UCSD-AML1 (cell line): ENCODE data around the gene SPARCL1.
"Not testable (repeated sequence)": the region's sequence is repeated elsewhere in the genome, so short reads cannot be mapped to it uniquely, and the experiment has no call there.

Experiments used
- DNase-seq: peaks from one replicate; lab custom pipeline; 2025; ENCODE audit not compliant: unreplicated experiment; lab: John Stamatoyannopoulos, UW

SPARCL1 gene

GRCh38 chr4:87451537-87451936 is 77.6 kb downstream of the SPARCL1 start:
- DNase-seq = no peak

- not testable (repeated sequence) for DNase-seq
These were observed 82.8 kb downstream of the SPARCL1 start for GRCh38 chr4:87446375-87446774.

- no peak for DNase-seq
These were observed 83.2 kb downstream of the SPARCL1 start for GRCh38 chr4:87445964-87446363.

GRCh38 chr4:87444741-87445140 is 84.4 kb downstream of the SPARCL1 start:
- no peak for DNase-seq

GRCh38 chr4:87442889-87443288 is 86.3 kb downstream of the SPARCL1 start:
- DNase-seq = no peak

- DNase-seq = no peak
These were observed 95.8 kb downstream of the SPARCL1 start for GRCh38 chr4:87433342-87433741.

GRCh38 chr4:87430038-87430437 is 99.1 kb downstream of the SPARCL1 start:
- no peak for DNase-seq

- DNase-seq = no peak
These were observed 100.2 kb downstream of the SPARCL1 start for GRCh38 chr4:87428979-87429378.

- DNase-seq = no peak
These were observed 101.7 kb downstream of the SPARCL1 start for GRCh38 chr4:87427518-87427868.

- DNase-seq = no peak
These were observed 102.2 kb downstream of the SPARCL1 start for GRCh38 chr4:87426865-87427517.

- DNase-seq = no peak
These were observed 103.5 kb downstream of the SPARCL1 start for GRCh38 chr4:87425711-87426110.

GRCh38 chr4:87424099-87424543 is 105.1 kb downstream of the SPARCL1 start:
- DNase-seq = not testable (repeated sequence)
